ENCODE results near the gene CLASP1. TPM values are rescaled to one million over a fixed set of nuclear protein-coding genes. Genes with fewer than 3 reads are reported as not detected.
A peak's percentile ranks its signal among the peaks of the same experiment; 100 is the strongest.

The CLASP1 gene
- total RNA-seq, 4 donors from 2014 or later: 28.9 to 58.0 (median 41.9) TPM

DNA sequence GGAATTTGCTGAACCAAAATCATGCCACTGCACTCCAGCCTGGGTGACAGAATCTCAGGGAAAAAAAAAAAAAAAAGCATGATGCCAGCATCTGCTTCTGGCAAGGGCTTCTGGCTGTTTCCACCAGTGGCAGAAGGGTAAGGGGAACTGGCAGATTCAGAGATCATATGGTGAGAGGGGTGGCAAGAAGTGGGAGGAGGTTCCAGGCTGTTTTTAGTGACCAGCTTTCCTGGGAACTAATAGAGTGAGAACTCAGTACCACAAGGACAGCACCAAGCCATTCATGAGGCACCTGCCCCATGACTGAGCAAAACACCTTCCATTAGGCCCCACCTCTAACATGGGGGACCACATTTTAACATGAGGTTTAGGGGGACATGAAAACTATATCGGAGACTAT is 18.4 kb upstream of the CLASP1 start:
- no peaks in the 10 kb centered on the region for H3K36me3 ChIP-seq
- no peaks in the 10 kb centered on the region for H3K27me3 ChIP-seq
- no peak for DNase-seq
- H3K4me3 ChIP-seq: no peak overlapping the region
- peaks cover 0 to 3% (median 0%) of the 10 kb centered on the region in 3 donors for H3K9me3 ChIP-seq
- TF ChIP-seq POLR2A (IDR thresholded peaks at IDR 0.05) (no peak), CTCF (IDR thresholded peaks at IDR 0.05) (no peak)
- WGBS, 2 donors: 91 to 100% methylated on average over 1 of the region's 1 CpG
- H3K27ac ChIP-seq: no peak overlapping the region
- peaks cover 3 to 37% (median 8%) of the 10 kb centered on the region in 3 donors for H3K4me1 ChIP-seq
- intact Hi-C loops (cut with DNase I): no loop called here

- H3K9me3 ChIP-seq: no peaks in the 10 kb centered on the region
These were observed 16.8 kb upstream of the CLASP1 start for GRCh38 chr2:121666042-121666441.

DNA sequence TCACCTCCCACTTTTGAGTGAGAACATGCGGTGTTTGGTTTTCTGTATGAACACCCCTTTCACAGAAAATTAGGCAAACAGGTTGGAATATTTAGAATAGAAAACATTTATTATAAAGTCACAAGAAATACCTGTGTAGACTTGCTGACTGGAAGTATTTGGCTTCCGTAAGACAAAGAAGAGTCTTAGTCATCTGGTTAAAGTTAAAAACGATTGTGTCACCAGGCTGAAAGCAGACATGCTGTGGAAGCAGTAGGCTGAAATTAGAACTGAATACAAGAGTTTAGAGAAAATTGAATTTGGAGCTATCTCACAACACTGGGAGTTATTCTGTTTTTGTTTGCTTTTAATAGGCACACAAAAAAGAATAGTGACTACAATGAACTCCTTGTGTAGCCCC is 16.2 kb upstream of the CLASP1 start:
- Histone ChIP-seq H3K27me3 (no peaks in the 10 kb centered on the region), H3K9me3 (no peaks in the 10 kb centered on the region), H3K27ac (peak overlapping the region; percentile 21 to 74 (median 52)), H3K36me3 (no peaks in the 10 kb centered on the region), H3K4me3 (no peak overlapping the region), H3K4me1 (peaks cover 3 to 52% (median 8%) of the 10 kb centered on the region in 3 donors)
- 43 to 46% methylated on average over 3 of the region's 3 CpGs for WGBS, 2 donors
- no peak for DNase-seq
- TF ChIP-seq CTCF (IDR thresholded peaks at IDR 0.05) (no peak), POLR2A (IDR thresholded peaks at IDR 0.05) (no peak)
- intact Hi-C loops (cut with DNase I): no loop called here

More at GRCh38 chr2:121666042-121666441, 16.8 kb upstream of the CLASP1 start:
- Histone ChIP-seq H3K4me1 (peaks cover 3 to 52% (median 8%) of the 10 kb centered on the region in 3 donors), H3K36me3 (no peaks in the 10 kb centered on the region), H3K27me3 (no peaks in the 10 kb centered on the region), H3K4me3 (no peak overlapping the region), H3K27ac (peak overlapping the region in 3 of 4 donors; percentile 13 to 74 (median 66))
- intact Hi-C loops (cut with DNase I): no loop called here
- no peak for TF ChIP-seq POLR2A (IDR thresholded peaks at IDR 0.05)
- no peak for TF ChIP-seq CTCF (IDR thresholded peaks at IDR 0.05)
- WGBS, 2 donors: 85 to 100% methylated on average over 1 of the region's 1 CpG
- no peak for DNase-seq

GRCh38 chr2:121664713-121665112 is 15.5 kb upstream of the CLASP1 start:
- H3K9me3 ChIP-seq: no peaks in the 10 kb centered on the region
- H3K4me3 ChIP-seq: no peak overlapping the region
- no peak for DNase-seq
- H3K36me3 ChIP-seq: no peaks in the 10 kb centered on the region
- intact Hi-C loops (cut with DNase I): no loop called here
- peaks cover 3 to 52% (median 8%) of the 10 kb centered on the region in 3 donors for H3K4me1 ChIP-seq
- 30 to 51% methylated on average over 4 of the region's 4 CpGs for WGBS, 2 donors
- TF ChIP-seq POLR2A (IDR thresholded peaks at IDR 0.05): no peak
- no peak for TF ChIP-seq CTCF (IDR thresholded peaks at IDR 0.05)
- peak overlapping the region in 3 of 4 donors; percentile 21 to 74 (median 66) for H3K27ac ChIP-seq
- no peaks in the 10 kb centered on the region for H3K27me3 ChIP-seq

GRCh38 chr2:121664086-121664485 is 14.8 kb upstream of the CLASP1 start:
- intact Hi-C loops (cut with DNase I): no loop called here
- WGBS, 2 donors: 38 to 59% methylated on average over 4 of the region's 4 CpGs
- H3K4me3 ChIP-seq: no peak overlapping the region

More at GRCh38 chr2:121664086-121664485, 14.8 kb upstream of the CLASP1 start:
- peaks cover 3 to 52% (median 8%) of the 10 kb centered on the region in 3 donors for H3K4me1 ChIP-seq
- no peaks in the 10 kb centered on the region for H3K36me3 ChIP-seq
- no peaks in the 10 kb centered on the region for H3K27me3 ChIP-seq
- peak overlapping the region in 1 of 4 donors; percentile 74 for H3K27ac ChIP-seq
- TF ChIP-seq CTCF (IDR thresholded peaks at IDR 0.05) (no peak), POLR2A (IDR thresholded peaks at IDR 0.05) (no peak)
- no peaks in the 10 kb centered on the region for H3K9me3 ChIP-seq
- no peak for DNase-seq
